Measurements from ENCODE around the gene ZBTB7C.

The ZBTB7C gene

GRCh38 chr18:48164701-48165100 is 244.5 kb downstream of the ZBTB7C start:
- Histone ChIP-seq H3K9me3 (ENCODE audit: control insufficient read depth, insufficient read depth, low read depth, low read length) (no peaks in the 10 kb centered on the region), H3K4me1 (ENCODE audit: control insufficient read depth, insufficient read depth, low read length) (peaks cover 7% of the 10 kb centered on the region; the same call in 1 of the 2 replicates), H3K36me3 (ENCODE audit: control insufficient read depth in 2 of 2, insufficient read depth in 1 of 2, low read length in 2 of 2) (no peaks in the 10 kb centered on the region), H3K4me3 (ENCODE audit: low read depth, low read length) (no peak overlapping the region), H3K27ac (ENCODE audit: extremely low read depth, low read depth, low read length) (no peak overlapping the region)
- CTCF ChIA-PET, result interaction anchor here (0.6 to 0.7 kb wide), 2 partner anchors 48 to 1779 kb away, joined by 3 read pairs; no protein-coding TSS in a partner anchor
- TF ChIP-seq ZNF132 (tag by site-specific recombination; IDR thresholded peaks at IDR 0.05; ENCODE audit: borderline replicate concordance) (no peak), HOXC10 (CRISPR knock-in tag; IDR thresholded peaks at IDR 0.05) (no peak), ZNF677 (tag by site-specific recombination; IDR thresholded peaks at IDR 0.05) (no peak), PRDM1 (tag by site-specific recombination; IDR thresholded peaks at IDR 0.05) (no peak), ZNF777 (tag by site-specific recombination; IDR thresholded peaks at IDR 0.05; ENCODE audit: borderline replicate concordance) (no peak), SP2 (tag by site-specific recombination; IDR thresholded peaks at IDR 0.05) (no peak), SP3 (tag by site-specific recombination; IDR thresholded peaks at IDR 0.05) (no peak), ZBTB48 (tag by site-specific recombination; IDR thresholded peaks at IDR 0.05) (no peak), HOXA7 (CRISPR knock-in tag; IDR thresholded peaks at IDR 0.05; ENCODE audit: borderline replicate concordance) (no peak), GFI1B (tag by site-specific recombination; IDR thresholded peaks at IDR 0.05) (no peak), ZNF670 (tag by site-specific recombination; IDR thresholded peaks at IDR 0.05; ENCODE audit: low read depth) (no peak), BCL11B (tag by site-specific recombination; IDR thresholded peaks at IDR 0.05; ENCODE audit: low read depth) (no peak), ZSCAN5A (tag by site-specific recombination; IDR thresholded peaks at IDR 0.05) (no peak), ZIC2 (tag by site-specific recombination; IDR thresholded peaks at IDR 0.05) (no peak), GLI4 (tag by site-specific recombination; IDR thresholded peaks at IDR 0.05) (no peak)
- TF ChIP-seq, protein P1, sequence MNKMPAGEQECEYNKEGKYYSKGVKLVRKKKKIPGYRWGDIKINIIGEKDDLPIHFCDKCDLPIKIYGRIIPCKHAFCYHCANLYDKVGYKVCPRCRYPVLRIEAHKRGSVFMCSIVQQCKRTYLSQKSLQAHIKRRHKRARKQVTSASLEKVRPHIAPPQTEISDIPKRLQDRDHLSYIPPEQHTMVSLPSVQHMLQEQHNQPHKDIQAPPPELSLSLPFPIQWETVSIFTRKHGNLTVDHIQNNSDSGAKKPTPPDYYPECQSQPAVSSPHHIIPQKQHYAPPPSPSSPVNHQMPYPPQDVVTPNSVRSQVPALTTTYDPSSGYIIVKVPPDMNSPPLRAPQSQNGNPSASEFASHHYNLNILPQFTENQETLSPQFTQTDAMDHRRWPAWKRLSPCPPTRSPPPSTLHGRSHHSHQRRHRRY (tag by site-specific recombination; IDR thresholded peaks at IDR 0.05), result no peak
- TF ChIP-seq, protein P2, sequence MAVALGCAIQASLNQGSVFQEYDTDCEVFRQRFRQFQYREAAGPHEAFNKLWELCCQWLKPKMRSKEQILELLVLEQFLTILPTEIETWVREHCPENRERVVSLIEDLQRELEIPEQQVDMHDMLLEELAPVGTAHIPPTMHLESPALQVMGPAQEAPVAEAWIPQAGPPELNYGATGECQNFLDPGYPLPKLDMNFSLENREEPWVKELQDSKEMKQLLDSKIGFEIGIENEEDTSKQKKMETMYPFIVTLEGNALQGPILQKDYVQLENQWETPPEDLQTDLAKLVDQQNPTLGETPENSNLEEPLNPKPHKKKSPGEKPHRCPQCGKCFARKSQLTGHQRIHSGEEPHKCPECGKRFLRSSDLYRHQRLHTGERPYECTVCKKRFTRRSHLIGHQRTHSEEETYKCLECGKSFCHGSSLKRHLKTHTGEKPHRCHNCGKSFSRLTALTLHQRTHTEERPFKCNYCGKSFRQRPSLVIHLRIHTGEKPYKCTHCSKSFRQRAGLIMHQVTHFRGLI (tag by site-specific recombination; IDR thresholded peaks at IDR 0.05), result no peak
- POLR2A ChIA-PET, result no interaction called here

GRCh38 chr18:48164116-48164515 is 245.1 kb downstream of the ZBTB7C start:
- Histone ChIP-seq H3K4me1 (ENCODE audit: control insufficient read depth, insufficient read depth, low read length) (peaks cover 7% of the 10 kb centered on the region; the same call in 1 of the 2 replicates), H3K9me3 (ENCODE audit: control insufficient read depth, insufficient read depth, low read depth, low read length) (no peaks in the 10 kb centered on the region), H3K27ac (ENCODE audit: extremely low read depth, low read depth, low read length) (no peak overlapping the region), H3K4me3 (ENCODE audit: low read depth, low read length) (no peak overlapping the region), H3K36me3 (ENCODE audit: control insufficient read depth in 2 of 2, insufficient read depth in 1 of 2, low read length in 2 of 2) (no peaks in the 10 kb centered on the region)
- ChIA-PET CTCF (no interaction called here), POLR2A (no interaction called here)
- TF ChIP-seq, protein P3, sequence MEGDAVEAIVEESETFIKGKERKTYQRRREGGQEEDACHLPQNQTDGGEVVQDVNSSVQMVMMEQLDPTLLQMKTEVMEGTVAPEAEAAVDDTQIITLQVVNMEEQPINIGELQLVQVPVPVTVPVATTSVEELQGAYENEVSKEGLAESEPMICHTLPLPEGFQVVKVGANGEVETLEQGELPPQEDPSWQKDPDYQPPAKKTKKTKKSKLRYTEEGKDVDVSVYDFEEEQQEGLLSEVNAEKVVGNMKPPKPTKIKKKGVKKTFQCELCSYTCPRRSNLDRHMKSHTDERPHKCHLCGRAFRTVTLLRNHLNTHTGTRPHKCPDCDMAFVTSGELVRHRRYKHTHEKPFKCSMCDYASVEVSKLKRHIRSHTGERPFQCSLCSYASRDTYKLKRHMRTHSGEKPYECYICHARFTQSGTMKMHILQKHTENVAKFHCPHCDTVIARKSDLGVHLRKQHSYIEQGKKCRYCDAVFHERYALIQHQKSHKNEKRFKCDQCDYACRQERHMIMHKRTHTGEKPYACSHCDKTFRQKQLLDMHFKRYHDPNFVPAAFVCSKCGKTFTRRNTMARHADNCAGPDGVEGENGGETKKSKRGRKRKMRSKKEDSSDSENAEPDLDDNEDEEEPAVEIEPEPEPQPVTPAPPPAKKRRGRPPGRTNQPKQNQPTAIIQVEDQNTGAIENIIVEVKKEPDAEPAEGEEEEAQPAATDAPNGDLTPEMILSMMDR (tag by site-specific recombination; IDR thresholded peaks at IDR 0.05), result no peak
- TF ChIP-seq ZNF423 (tag by site-specific recombination; IDR thresholded peaks at IDR 0.05), result no peak
- TF ChIP-seq, protein P4, sequence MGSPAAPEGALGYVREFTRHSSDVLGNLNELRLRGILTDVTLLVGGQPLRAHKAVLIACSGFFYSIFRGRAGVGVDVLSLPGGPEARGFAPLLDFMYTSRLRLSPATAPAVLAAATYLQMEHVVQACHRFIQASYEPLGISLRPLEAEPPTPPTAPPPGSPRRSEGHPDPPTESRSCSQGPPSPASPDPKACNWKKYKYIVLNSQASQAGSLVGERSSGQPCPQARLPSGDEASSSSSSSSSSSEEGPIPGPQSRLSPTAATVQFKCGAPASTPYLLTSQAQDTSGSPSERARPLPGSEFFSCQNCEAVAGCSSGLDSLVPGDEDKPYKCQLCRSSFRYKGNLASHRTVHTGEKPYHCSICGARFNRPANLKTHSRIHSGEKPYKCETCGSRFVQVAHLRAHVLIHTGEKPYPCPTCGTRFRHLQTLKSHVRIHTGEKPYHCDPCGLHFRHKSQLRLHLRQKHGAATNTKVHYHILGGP (tag by site-specific recombination; IDR thresholded peaks at IDR 0.05), result no peak
- TF ChIP-seq, protein P5, sequence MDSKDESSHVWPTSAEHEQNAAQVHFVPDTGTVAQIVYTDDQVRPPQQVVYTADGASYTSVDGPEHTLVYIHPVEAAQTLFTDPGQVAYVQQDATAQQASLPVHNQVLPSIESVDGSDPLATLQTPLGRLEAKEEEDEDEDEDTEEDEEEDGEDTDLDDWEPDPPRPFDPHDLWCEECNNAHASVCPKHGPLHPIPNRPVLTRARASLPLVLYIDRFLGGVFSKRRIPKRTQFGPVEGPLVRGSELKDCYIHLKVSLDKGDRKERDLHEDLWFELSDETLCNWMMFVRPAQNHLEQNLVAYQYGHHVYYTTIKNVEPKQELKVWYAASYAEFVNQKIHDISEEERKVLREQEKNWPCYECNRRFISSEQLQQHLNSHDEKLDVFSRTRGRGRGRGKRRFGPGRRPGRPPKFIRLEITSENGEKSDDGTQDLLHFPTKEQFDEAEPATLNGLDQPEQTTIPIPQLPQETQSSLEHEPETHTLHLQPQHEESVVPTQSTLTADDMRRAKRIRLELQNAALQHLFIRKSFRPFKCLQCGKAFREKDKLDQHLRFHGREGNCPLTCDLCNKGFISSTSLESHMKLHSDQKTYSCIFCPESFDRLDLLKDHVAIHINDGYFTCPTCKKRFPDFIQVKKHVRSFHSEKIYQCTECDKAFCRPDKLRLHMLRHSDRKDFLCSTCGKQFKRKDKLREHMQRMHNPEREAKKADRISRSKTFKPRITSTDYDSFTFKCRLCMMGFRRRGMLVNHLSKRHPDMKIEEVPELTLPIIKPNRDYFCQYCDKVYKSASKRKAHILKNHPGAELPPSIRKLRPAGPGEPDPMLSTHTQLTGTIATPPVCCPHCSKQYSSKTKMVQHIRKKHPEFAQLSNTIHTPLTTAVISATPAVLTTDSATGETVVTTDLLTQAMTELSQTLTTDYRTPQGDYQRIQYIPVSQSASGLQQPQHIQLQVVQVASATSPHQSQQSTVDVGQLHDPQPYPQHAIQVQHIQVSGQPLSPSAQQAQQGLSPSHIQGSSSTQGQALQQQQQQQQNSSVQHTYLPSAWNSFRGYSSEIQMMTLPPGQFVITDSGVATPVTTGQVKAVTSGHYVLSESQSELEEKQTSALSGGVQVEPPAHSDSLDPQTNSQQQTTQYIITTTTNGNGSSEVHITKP (tag by site-specific recombination; IDR thresholded peaks at IDR 0.05), result no peak
- no peak for TF ChIP-seq ZNF341 (tag by site-specific recombination; IDR thresholded peaks at IDR 0.05; ENCODE audit: low read depth)
- TF ChIP-seq, protein P6, sequence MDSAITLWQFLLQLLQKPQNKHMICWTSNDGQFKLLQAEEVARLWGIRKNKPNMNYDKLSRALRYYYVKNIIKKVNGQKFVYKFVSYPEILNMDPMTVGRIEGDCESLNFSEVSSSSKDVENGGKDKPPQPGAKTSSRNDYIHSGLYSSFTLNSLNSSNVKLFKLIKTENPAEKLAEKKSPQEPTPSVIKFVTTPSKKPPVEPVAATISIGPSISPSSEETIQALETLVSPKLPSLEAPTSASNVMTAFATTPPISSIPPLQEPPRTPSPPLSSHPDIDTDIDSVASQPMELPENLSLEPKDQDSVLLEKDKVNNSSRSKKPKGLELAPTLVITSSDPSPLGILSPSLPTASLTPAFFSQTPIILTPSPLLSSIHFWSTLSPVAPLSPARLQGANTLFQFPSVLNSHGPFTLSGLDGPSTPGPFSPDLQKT (IDR thresholded peaks at IDR 0.05; ENCODE audit: borderline replicate concordance, low read depth, low read length), result no peak
- TF ChIP-seq ZNF138 (tag by site-specific recombination; IDR thresholded peaks at IDR 0.05; ENCODE audit: borderline replicate concordance), result no peak
- TF ChIP-seq ZBTB48 (tag by site-specific recombination; IDR thresholded peaks at IDR 0.05), result no peak
